Measurements from ENCODE around the gene FBXO46. TPM values are rescaled to one million over a fixed set of nuclear protein-coding genes. Genes with fewer than 3 reads are reported as not detected.
A peak's percentile ranks its signal among the peaks of the same experiment; 100 is the strongest.
"Not testable (repeated sequence)": the region's sequence is repeated elsewhere in the genome, so short reads cannot be mapped to it uniquely, and the experiment has no call there.

Gene FBXO46
- total RNA-seq, 5 donors from 2014 or later (not counting 1 experiment from before 2014, with no cell fraction given), result 27.9 to 48.3 (median 38.0) TPM

DNA sequence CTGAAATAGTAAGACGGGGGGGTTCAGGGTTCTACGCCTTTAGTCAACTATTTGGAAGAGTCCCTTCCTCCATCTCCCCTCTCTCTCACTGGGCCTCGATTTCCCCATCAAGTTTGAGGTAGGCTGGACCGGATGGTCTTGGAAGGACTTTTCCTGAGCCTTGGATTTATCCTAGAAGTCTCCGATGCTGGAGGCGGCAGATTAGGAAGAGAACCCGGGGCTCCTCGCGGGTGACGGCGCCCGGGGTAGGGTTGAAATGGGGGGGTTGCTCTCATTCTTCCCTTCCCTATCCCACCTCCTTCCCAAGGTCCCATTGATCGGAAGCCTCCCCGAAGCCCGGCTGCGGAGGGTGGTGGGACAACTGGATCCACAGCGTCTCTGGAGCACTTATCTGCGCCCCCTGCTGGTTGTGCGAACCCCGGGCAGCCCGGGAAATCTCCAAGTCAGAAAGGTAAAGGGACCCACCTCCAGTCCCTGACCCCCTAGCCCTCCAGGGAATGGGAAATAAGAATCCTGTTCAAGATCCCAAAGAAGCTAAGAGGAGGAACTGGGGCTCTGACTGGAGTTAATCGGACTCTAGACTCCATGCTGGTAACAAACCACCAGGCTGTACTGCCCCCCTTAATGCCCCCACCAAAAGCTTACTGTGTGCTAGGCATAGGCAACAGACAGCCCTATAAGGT is 37.4 kb downstream of the FBXO46 start:
- Mint-ChIP-seq H3K27ac (peak overlapping the region; percentile 77 to 87), H3K27me3 (no peaks in the 10 kb centered on the region), H3K4me1 (peaks cover 16 to 27% (median 24%) of the 10 kb centered on the region in 3 donors), H3K9me3 (no peaks in the 10 kb centered on the region), H3K36me3 (peaks cover 22% of the 10 kb centered on the region), H3K4me3 (peak overlapping the region; percentile 94 to 97 (median 96))
- POLR2A ChIA-PET, result interaction anchor here (0.6 to 1.2 kb wide), 3 partner anchors 38 to 224 kb away, joined by 3 to 5 read pairs (median 4); partner anchors contain the start of gene FBXO46 (in 1 of the 2)
- CTCF ChIA-PET, result interaction anchor here (0.6 to 2.7 kb wide), 15 partner anchors 9 to 135 kb away, joined by 3 to 30 read pairs (median 4); partner anchors contain the start of genes FBXO46 (in 1 of the 2) and SIX5 (in 1 of the 2)
- Histone ChIP-seq H3K27me3 (replicated peaks in 1 of 2; ENCODE audit: control insufficient read depth in 2 of 2, extremely low read depth in 1 of 2, insufficient read depth in 2 of 2, low read length in 1 of 2) (no peaks in the 10 kb centered on the region), H3K4me3 (ENCODE audit: control insufficient read depth in 1 of 2, extremely low read depth in 1 of 2, low read length in 1 of 2) (peak overlapping the region; percentile 83 to 97), H3K27ac (ENCODE audit: low read length) (peak overlapping the region; percentile 92), H3K4me1 (ENCODE audit: control insufficient read depth in 1 of 2, extremely low read depth in 1 of 2, insufficient read depth in 2 of 2, low read length in 2 of 2) (peaks cover 8 to 29% of the 10 kb centered on the region in 2 experiments), H3K9me3 (no peaks in the 10 kb centered on the region), H3K36me3 (ENCODE audit: control insufficient read depth in 2 of 2, extremely low read depth in 1 of 2, insufficient read depth in 1 of 2, low read length in 1 of 2) (peaks cover 6 to 25% of the 10 kb centered on the region in 2 donors)
- no peak for ATAC-seq (replicated peaks in 1 of 4)
- WGBS (ENCODE audit: insufficient coverage), result 0% methylated on average over 6 of the region's 22 CpGs
- DNase-seq, result peak; percentile 30 to 82 (median 66)

DNA sequence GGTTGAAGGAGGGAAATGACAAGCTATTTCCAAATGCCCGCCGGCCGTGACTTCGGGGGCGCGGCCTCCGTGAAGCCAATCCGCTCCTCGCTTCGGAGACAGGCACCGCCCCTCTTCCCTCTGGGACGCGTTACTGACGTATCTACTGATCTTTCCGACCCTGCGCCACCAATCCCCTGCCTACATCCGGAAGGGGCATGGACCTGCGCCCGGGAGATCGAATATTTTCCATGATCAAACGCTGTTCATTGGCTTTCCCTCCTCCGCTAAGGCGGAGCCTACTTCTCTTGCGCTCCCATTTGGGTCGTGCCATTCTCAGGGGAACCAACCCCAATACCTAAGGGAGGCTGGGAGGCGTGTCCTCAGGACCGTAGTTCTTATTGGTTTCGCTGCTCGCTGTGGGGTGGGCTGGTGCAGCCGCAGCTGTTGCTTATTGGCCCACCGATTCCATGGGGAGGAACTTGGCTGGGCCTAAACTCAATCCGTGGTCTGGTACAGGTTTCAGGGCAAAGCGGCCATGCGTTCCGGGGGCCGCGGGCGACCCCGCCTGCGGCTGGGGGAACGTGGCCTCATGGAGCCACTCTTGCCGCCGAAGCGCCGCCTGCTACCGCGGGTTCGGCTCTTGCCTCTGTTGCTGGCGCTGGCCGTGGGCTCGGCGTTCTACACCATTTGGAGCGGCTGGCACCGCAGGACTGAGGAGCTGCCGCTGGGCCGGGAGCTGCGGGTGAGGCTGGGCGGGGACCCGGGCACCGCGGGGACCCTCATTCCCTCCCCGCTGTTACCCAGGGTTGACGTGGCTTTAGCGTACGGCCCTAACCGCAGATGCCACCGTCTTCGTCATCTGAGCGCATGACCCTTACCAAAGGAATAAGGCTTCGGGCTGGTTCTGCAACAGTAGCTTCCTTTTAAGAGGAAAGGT is 38.2 kb downstream of the FBXO46 start, which contains the start of gene QPCTL:
TSS of gene QPCTL (plus strand) at position 480 of the 919 bp plus-strand sequence. CDS start at position 518, 38 bp downstream.
- DNase-seq (peak; percentile 91 to 99 (median 96)), ATAC-seq (replicated peaks in 1 of 4) (peak; percentile 87 to 92 (median 90))
- POLR2A ChIA-PET, result interaction anchor here (0.6 to 1.2 kb wide), 2 partner anchors 39 to 177 kb away, joined by 3 to 4 read pairs; partner anchors contain the start of gene FBXO46 (in 1 of the 2)
- Histone ChIP-seq H3K27ac (ENCODE audit: low read length) (peak within 1 kb of the TSS; percentile 92), H3K9me3 (no peaks in the 10 kb centered on the region), H3K36me3 (ENCODE audit: control insufficient read depth in 2 of 2, extremely low read depth in 1 of 2, insufficient read depth in 1 of 2, low read length in 1 of 2) (peaks cover 10 to 30% of the 10 kb centered on the region in 2 donors), H3K4me3 (ENCODE audit: control insufficient read depth in 1 of 2, extremely low read depth in 1 of 2, low read length in 1 of 2) (peak within 1 kb of the TSS; percentile 83 to 97), H3K27me3 (replicated peaks in 1 of 2; ENCODE audit: control insufficient read depth in 2 of 2, extremely low read depth in 1 of 2, insufficient read depth in 2 of 2, low read length in 1 of 2) (no peaks in the 10 kb centered on the region), H3K4me1 (ENCODE audit: control insufficient read depth in 1 of 2, extremely low read depth in 1 of 2, insufficient read depth in 2 of 2, low read length in 2 of 2) (peaks cover 8 to 33% of the 10 kb centered on the region in 2 experiments)
- under 1% methylated on average over 62 of the region's 70 CpGs for WGBS (ENCODE audit: insufficient coverage)
- H3K36me3 Mint-ChIP-seq, result peaks cover 21% of the 10 kb centered on the region
- CTCF ChIA-PET, result interaction anchor here (0.6 to 2.7 kb wide), 18 partner anchors 8 to 1154 kb away, joined by 3 to 30 read pairs (median 4); partner anchors contain the start of genes FBXO46 (in 1 of the 2) and SIX5 (in 1 of the 2)
- peak within 1 kb of the TSS; percentile 93 to 98 for H3K27ac Mint-ChIP-seq
- H3K4me3 Mint-ChIP-seq, result peak within 1 kb of the TSS; percentile 94 to 97 (median 96)
- H3K9me3 Mint-ChIP-seq, result no peaks in the 10 kb centered on the region
- no peaks in the 10 kb centered on the region for H3K27me3 Mint-ChIP-seq
- H3K4me1 Mint-ChIP-seq, result peaks cover 12 to 27% (median 24%) of the 10 kb centered on the region in 3 donors

DNA sequence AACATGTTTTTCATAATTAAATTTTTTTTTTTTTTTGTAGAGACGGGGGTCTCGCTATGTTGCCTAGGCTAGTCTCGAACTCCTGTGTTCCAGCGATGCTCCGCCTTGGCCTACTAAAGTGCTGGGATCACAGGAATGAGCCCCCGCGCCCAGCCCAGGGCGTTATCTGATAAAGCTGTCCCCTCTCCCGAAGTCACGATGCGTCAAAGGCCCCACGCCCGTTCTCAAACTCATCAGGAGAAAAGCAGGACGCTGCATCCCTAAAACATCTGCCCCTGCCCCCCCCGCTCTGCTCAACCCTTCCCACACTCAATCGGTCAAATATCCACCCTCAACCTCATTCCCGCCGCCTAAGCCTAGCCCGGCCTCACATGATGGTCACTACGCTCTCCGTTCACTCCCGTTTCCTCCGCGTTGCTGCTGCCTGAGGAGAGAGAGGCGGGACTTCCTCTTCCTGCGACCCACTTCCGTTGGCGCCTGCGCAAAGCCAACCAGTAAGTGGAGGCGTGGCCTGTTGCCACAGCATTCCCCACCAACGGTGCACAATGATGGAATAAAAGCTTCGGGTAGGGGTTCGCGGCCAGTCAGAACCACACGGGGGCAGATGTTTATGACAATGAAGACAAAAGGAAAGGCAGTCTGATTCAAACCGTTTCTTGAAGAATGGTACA is 39.0 kb downstream of the FBXO46 start, which contains the start of gene SNRPD2:
TSS of gene SNRPD2 (minus strand) at position 438 of the 671 bp plus-strand sequence. CDS start at position 373, 65 bp downstream.
- ATAC-seq (replicated peaks in 1 of 4) (peak; percentile 58 to 64 (median 59)), DNase-seq (peak in 32 of 35 experiments; percentile 82 to 94 (median 87))
- Histone ChIP-seq H3K4me1 (ENCODE audit: control insufficient read depth in 1 of 2, extremely low read depth in 1 of 2, insufficient read depth in 2 of 2, low read length in 2 of 2) (peaks cover 8 to 33% of the 10 kb centered on the region in 2 experiments), H3K4me3 (ENCODE audit: control insufficient read depth in 1 of 2, extremely low read depth in 1 of 2, low read length in 1 of 2) (peak within 1 kb of the TSS; percentile 83 to 97), H3K27ac (ENCODE audit: low read length) (peak within 1 kb of the TSS; percentile 92), H3K36me3 (ENCODE audit: control insufficient read depth in 2 of 2, extremely low read depth in 1 of 2, insufficient read depth in 1 of 2, low read length in 1 of 2) (peaks cover 10 to 34% of the 10 kb centered on the region in 2 donors), H3K9me3 (no peaks in the 10 kb centered on the region), H3K27me3 (replicated peaks in 1 of 2; ENCODE audit: control insufficient read depth in 2 of 2, extremely low read depth in 1 of 2, insufficient read depth in 2 of 2, low read length in 1 of 2) (no peaks in the 10 kb centered on the region)
- H3K9me3 Mint-ChIP-seq, result no peaks in the 10 kb centered on the region
- peak within 1 kb of the TSS; percentile 94 to 97 (median 96) for H3K4me3 Mint-ChIP-seq
- WGBS (ENCODE audit: insufficient coverage), result 0% methylated on average over 27 of the region's 36 CpGs
- POLR2A ChIA-PET, result interaction anchor here in 1 of 2 donors (1.2 kb wide), 1 partner anchor 39 kb away, joined by 4 read pairs; the partner anchor contains the start of gene FBXO46
- H3K36me3 Mint-ChIP-seq, result peaks cover 22% of the 10 kb centered on the region
- CTCF ChIA-PET, result interaction anchor here (0.6 to 2.7 kb wide), 15 partner anchors 11 to 1154 kb away, joined by 3 to 30 read pairs (median 4); partner anchors contain the start of gene SIX5 (in 1 of the 2)
- H3K27ac Mint-ChIP-seq, result peak within 1 kb of the TSS; percentile 93 to 98
- H3K4me1 Mint-ChIP-seq, result peaks cover 11 to 27% (median 24%) of the 10 kb centered on the region in 3 donors
- H3K27me3 Mint-ChIP-seq, result no peaks in the 10 kb centered on the region

DNA sequence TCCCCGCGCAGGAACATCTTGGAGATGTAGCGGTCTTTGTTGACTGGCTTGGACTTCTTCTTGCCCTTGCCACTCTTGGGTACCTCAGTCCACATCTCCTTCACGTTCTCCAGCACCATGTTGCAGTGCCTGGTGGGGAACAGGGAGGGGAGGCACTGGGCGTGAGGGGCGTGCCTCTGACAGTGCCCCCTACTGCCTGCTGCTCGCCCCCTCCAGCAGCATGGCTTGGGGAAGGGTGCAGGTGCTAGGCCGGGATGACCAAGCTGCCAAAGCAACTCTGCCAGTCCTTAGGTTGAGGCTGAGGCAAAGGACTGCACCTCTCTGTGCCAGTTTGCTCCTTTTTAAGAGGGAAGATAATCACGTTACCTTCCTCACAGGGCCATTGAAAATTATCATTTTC is 43.1 kb downstream of the FBXO46 start:
- Mint-ChIP-seq H3K9me3 (no peaks in the 10 kb centered on the region), H3K4me1 (peaks cover 11 to 24% (median 16%) of the 10 kb centered on the region in 3 donors), H3K27ac (no peak overlapping the region), H3K36me3 (peaks cover 24% of the 10 kb centered on the region), H3K4me3 (no peak overlapping the region), H3K27me3 (no peaks in the 10 kb centered on the region)
- Histone ChIP-seq H3K4me1 (ENCODE audit: control insufficient read depth in 1 of 2, extremely low read depth in 1 of 2, insufficient read depth in 2 of 2, low read length in 2 of 2) (peaks cover 8 to 21% of the 10 kb centered on the region in 2 experiments), H3K27ac (ENCODE audit: low read length) (no peak overlapping the region), H3K36me3 (ENCODE audit: control insufficient read depth in 2 of 2, extremely low read depth in 1 of 2, insufficient read depth in 1 of 2, low read length in 1 of 2) (peaks cover 8 to 35% of the 10 kb centered on the region in 2 donors), H3K27me3 (replicated peaks in 1 of 2; ENCODE audit: control insufficient read depth in 2 of 2, extremely low read depth in 1 of 2, insufficient read depth in 2 of 2, low read length in 1 of 2) (no peaks in the 10 kb centered on the region), H3K4me3 (ENCODE audit: control insufficient read depth in 1 of 2, extremely low read depth in 1 of 2, low read length in 1 of 2) (no peak overlapping the region), H3K9me3 (no peaks in the 10 kb centered on the region)
- DNase-seq, result no peak
- ATAC-seq (replicated peaks in 1 of 4), result no peak
- ChIA-PET CTCF (no interaction called here), POLR2A (interaction anchor here in 1 of 2 donors (0.6 kb wide), 1 partner anchor 1946 kb away, joined by 5 read pairs; no protein-coding TSS in a partner anchor)
- WGBS (ENCODE audit: insufficient coverage), result 88% methylated on average over 3 of the region's 9 CpGs

DNA sequence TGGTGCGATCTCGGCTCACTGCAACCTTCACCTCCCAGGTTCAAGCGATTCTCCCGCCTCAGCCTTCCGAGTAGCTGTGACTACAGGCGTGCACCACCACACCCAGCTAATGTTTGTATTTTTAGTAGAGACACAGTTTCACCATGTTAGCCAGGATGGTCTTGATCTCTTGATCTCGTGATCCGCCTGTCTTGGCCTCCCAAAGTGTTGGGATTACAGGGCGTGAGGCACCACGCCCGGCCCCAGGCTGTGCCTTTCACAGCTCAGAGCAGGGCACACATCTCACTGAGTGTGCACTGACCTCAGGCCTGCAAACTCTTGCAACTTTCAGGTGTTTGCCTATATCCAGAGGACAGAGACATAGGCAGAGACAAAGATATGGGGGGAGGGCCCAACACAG is 45.7 kb downstream of the FBXO46 start:
- H3K27me3 ChIP-seq (replicated peaks in 1 of 2; ENCODE audit: control insufficient read depth in 2 of 2, extremely low read depth in 1 of 2, insufficient read depth in 2 of 2, low read length in 1 of 2); DNase-seq; H3K27ac Mint-ChIP-seq; H3K9me3 ChIP-seq; H3K4me3 Mint-ChIP-seq; H3K4me3 ChIP-seq (ENCODE audit: control insufficient read depth in 1 of 2, extremely low read depth in 1 of 2, low read length in 1 of 2); POLR2A ChIA-PET; H3K9me3 Mint-ChIP-seq; H3K27me3 Mint-ChIP-seq; ATAC-seq (replicated peaks in 1 of 4); H3K27ac ChIP-seq (ENCODE audit: low read length): not testable (repeated sequence)
- CTCF ChIA-PET, result interaction anchor here (1.0 to 1.6 kb wide), 2 partner anchors 7 to 8 kb away, joined by 3 to 4 read pairs; partner anchors contain the start of gene QPCTL (in 1 of the 2)
- 90% methylated on average over 4 of the region's 11 CpGs for WGBS (ENCODE audit: insufficient coverage)
- Mint-ChIP-seq H3K4me1 (peaks cover 12 to 16% (median 12%) of the 10 kb centered on the region in 3 donors), H3K36me3 (peaks cover 24% of the 10 kb centered on the region)
- H3K36me3 ChIP-seq (ENCODE audit: control insufficient read depth in 2 of 2, extremely low read depth in 1 of 2, insufficient read depth in 1 of 2, low read length in 1 of 2), result peaks cover 8 to 35% of the 10 kb centered on the region in 2 donors
- H3K4me1 ChIP-seq (ENCODE audit: control insufficient read depth in 1 of 2, extremely low read depth in 1 of 2, insufficient read depth in 2 of 2, low read length in 2 of 2), result peaks cover 0 to 18% of the 10 kb centered on the region in 2 experiments

Measured in T-cell (primary cell).